Esophagus squamous epithelium (tissue), 5 donors: ENCODE data around the gene SEMA5A. TPM values are rescaled to one million over a fixed set of nuclear protein-coding genes. Genes with fewer than 3 reads are reported as not detected.
A peak's percentile ranks its signal among the peaks of the same experiment; 100 is the strongest.

ENCODE experiments used
- DNase-seq: peaks from one replicate; lab custom pipeline; 2025; lab: John Stamatoyannopoulos, UW
- H3K27ac ChIP-seq, 4 donors: fragments of 200-600 bp; sonication (generic); one replicate each; pipeline ENCODE4 v1.5.1; 2016 to 2019; ENCODE audit warnings: mild to moderate bottlenecking in 1 of 4
- H3K27me3 ChIP-seq, 4 donors: fragments of 200-600 bp; sonication (generic); 1 replicate in 3 of 4; 2 replicates in 1 of 4; pipeline versions ENCODE4 v1.5.1 to v1.6.0; 2017 to 2021; ENCODE audit warnings: antibody characterized with exemption in 1 of 4
- H3K36me3 ChIP-seq, 3 donors: fragments of 200-600 bp; sonication (generic); one replicate each; pipeline ENCODE4 v1.5.1; 2016 to 2019
- H3K4me1 ChIP-seq, 3 donors: fragments of 200-600 bp; sonication (generic); one replicate each; pipeline ENCODE4 v1.5.1; 2017 to 2019
- H3K4me3 ChIP-seq, 4 donors: fragments of 200-600 bp; sonication (generic); 1 replicate in 3 of 4; 2 replicates in 1 of 4; pipeline ENCODE4 v1.5.1; 2016 to 2019; ENCODE audit warnings: mild to moderate bottlenecking in 2 of 4, moderate library complexity in 1 of 4
- H3K9me3 ChIP-seq, 3 donors: fragments of 200-600 bp; sonication (generic); one replicate each; pipeline ENCODE4 v1.5.1; 2016 to 2019
- POLR2A ChIP-seq, 4 donors: fragments of 450-650 bp; IDR thresholded peaks; one replicate each; pipeline ENCODE4 v1.6.1; 2017; ENCODE audit warnings: antibody characterized with exemption in 4 of 4, mild to moderate bottlenecking in 4 of 4, moderate library complexity in 3 of 4
- WGBS, 2 donors: methylation state at CpG; one replicate each; pipeline ENCODE4 v1.1.5; 2018; 5-methylcytosine and 5-hydroxymethylcytosine counted together
- intact Hi-C: fragments of 100-400 bp; cut with DNase I; formaldehyde crosslinking; loops from one replicate; pipeline ENCODE4 v1.15.0; 2022
- total RNA-seq, 4 donors: library from RNA; depleted of rRNA; stranded (reverse); fragments of >200 nt; gene quantifications; one replicate each; pipeline ENCODE4 v1.1.0, GENCODE V29; 2016
- TF ChIP-seq, protein P1 (sequence below), 6 experiments: fragments of 450-650 bp in 4 of 6; fragments of 200-600 bp in 2 of 6; sonication (generic) in 2 of 6; IDR thresholded peaks; one replicate each; pipeline ENCODE4 v1.5.1; 2016 to 2019; ENCODE audit warnings: antibody characterized with exemption in 6 of 6, mild to moderate bottlenecking in 4 of 6, moderate library complexity in 4 of 6
- donor health status: DM: yes; HTN: yes; CAD: no.

The SEMA5A gene
- total RNA-seq, 4 donors from 2014 or later, result 3.9 to 9.4 (median 8.4) TPM

DNA sequence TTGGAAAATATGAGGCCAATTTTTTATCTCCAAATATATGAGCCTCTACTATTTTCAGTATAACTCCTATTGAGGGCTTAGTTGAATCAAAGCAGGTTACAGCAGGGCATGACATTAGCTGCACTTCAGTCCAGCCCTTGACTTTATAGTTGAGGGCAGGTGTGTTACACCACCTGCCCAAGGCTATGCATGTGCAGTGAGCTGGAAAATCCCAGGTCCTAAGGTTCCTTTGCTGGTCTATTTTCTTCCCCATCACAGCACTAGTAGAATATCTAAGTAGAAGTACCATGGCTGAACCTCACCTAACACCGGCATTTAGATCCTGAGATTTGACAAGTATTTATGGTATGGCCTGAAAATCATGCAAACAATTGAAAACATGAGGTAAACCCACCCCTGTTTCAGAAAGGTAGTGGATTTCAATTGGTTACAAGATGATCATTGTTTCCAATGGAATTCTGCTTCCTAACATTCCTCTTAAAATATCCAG is 201.1 kb downstream of the SEMA5A start:
- intact Hi-C loops, result no loop called here

DNA sequence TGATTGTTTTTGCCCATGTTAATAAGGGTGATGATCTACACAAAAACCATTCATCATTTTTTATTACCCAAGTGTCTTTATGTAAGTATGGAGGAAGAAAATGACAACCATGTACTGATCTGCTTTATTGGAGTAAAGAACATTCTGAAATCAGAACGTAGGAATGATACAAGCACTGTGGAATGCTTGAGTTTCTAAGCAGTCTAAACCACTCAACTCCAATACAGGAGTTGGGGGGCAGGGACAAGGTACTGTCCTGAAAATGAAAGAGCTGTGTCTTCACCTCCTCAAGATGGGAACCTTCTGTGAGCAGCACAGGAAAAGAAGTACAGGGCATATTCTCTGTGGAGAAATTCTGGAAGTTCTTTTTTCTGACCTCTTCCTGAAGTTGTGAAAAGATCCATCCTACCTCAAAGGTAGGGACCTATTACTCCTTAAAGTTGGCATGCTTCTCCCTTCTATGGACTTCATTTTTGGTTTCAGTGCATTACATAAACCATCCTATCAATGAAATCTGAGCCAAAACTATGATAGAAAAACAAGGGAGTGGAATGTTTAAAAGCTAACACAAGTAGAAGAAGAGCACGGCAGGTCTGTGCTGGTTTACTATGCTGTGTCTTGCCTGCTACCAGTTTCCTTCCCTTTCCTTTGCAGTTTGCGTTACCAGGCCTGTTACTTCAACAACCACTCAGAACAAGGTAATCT is 202.6 kb downstream of the SEMA5A start:
- Histone ChIP-seq H3K4me1 (peaks cover under 1 to 17% (median 4%) of the 10 kb centered on the region in 3 donors), H3K27ac (no peak overlapping the region), H3K9me3 (no peaks in the 10 kb centered on the region), H3K4me3 (no peak overlapping the region), H3K27me3 (no peaks in the 10 kb centered on the region), H3K36me3 (no peaks in the 10 kb centered on the region)
- WGBS, 2 donors, result 16 to 42% methylated on average over 3 of the region's 3 CpGs
- no peak for TF ChIP-seq POLR2A (IDR thresholded peaks at IDR 0.05)
- TF ChIP-seq, protein P1, sequence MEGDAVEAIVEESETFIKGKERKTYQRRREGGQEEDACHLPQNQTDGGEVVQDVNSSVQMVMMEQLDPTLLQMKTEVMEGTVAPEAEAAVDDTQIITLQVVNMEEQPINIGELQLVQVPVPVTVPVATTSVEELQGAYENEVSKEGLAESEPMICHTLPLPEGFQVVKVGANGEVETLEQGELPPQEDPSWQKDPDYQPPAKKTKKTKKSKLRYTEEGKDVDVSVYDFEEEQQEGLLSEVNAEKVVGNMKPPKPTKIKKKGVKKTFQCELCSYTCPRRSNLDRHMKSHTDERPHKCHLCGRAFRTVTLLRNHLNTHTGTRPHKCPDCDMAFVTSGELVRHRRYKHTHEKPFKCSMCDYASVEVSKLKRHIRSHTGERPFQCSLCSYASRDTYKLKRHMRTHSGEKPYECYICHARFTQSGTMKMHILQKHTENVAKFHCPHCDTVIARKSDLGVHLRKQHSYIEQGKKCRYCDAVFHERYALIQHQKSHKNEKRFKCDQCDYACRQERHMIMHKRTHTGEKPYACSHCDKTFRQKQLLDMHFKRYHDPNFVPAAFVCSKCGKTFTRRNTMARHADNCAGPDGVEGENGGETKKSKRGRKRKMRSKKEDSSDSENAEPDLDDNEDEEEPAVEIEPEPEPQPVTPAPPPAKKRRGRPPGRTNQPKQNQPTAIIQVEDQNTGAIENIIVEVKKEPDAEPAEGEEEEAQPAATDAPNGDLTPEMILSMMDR (IDR thresholded peaks at IDR 0.05), result no peak
- no peak for DNase-seq
- intact Hi-C loops, result no loop called here

More for the DNA sequence above, 201.1 kb downstream of the SEMA5A start:
- 43 to 93% methylated on average over 1 of the region's 1 CpG for WGBS, 2 donors
- H3K4me1 ChIP-seq, result peaks cover 4 to 25% (median 4%) of the 10 kb centered on the region in 3 donors
- no peak overlapping the region for H3K4me3 ChIP-seq
- no peaks in the 10 kb centered on the region for H3K36me3 ChIP-seq
- no peaks in the 10 kb centered on the region for H3K9me3 ChIP-seq
- H3K27ac ChIP-seq, result no peak overlapping the region
- no peak for DNase-seq
- no peak for TF ChIP-seq POLR2A (IDR thresholded peaks at IDR 0.05)
- TF ChIP-seq, protein P1 (IDR thresholded peaks at IDR 0.05), result no peak
- no peaks in the 10 kb centered on the region for H3K27me3 ChIP-seq

DNA sequence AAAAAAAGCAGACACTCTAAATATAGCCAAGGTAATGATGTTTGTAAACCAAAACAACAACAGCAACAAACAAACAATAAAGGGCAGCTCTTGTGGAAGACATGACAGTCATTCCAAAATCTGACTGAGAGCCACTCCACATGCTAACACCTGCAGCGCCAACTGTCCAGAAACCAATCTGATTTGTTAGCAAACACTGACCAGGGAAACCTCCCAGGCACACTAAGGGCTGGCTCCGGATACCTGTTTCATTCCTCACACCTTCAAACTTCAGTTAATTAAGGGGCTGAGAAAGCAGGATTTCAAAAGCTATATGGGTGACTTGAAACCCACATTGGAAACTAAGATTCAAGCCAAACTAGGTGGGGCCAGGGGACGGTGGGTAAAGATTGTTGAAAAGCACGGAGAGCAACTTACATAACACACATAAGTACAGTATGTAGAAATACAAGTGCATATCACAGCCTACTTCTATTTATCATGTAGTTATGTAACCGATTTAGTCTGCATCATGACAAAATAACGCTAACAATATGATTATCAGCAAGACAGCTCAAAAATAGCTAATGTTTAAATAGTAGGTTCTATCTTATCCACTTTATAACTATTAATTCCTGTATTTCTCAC is 203.6 kb downstream of the SEMA5A start:
- WGBS, 2 donors, result 85% methylated on average over 6 of the region's 6 CpGs
- no peaks in the 10 kb centered on the region for H3K36me3 ChIP-seq
- TF ChIP-seq, protein P1 (IDR thresholded peaks at IDR 0.05), result no peak
- TF ChIP-seq POLR2A (IDR thresholded peaks at IDR 0.05), result no peak
- no peak overlapping the region for H3K27ac ChIP-seq
- intact Hi-C loops, result no loop called here
- H3K27me3 ChIP-seq, result no peaks in the 10 kb centered on the region
- peaks cover 0 to 10% (median 4%) of the 10 kb centered on the region in 3 donors for H3K4me1 ChIP-seq
- DNase-seq, result no peak
- H3K4me3 ChIP-seq, result no peak overlapping the region
- no peaks in the 10 kb centered on the region for H3K9me3 ChIP-seq

DNA sequence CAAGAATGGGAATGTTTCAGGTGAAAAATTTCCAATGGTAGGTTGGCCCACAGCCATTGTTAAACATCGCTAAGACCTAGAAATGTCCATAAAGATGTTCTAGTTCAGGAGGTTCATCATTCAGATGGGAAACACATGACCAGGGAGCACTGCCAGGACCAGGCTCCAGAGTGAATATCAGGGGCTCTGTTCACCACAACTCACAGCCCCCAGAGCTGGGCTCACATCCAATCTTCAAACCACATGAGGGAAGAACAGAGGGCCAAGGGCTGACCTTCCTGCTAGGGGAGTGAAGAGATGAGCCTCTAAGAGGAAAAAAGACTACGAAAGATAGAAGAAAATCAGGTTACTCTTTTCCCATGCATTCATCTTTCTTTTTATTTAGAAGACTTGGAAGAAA is 205.8 kb downstream of the SEMA5A start:
- Histone ChIP-seq H3K4me1 (peaks cover 0 to 10% (median 4%) of the 10 kb centered on the region in 3 donors), H3K36me3 (no peaks in the 10 kb centered on the region), H3K9me3 (no peaks in the 10 kb centered on the region), H3K4me3 (no peak overlapping the region), H3K27me3 (no peaks in the 10 kb centered on the region), H3K27ac (no peak overlapping the region)
- no peak for TF ChIP-seq POLR2A (IDR thresholded peaks at IDR 0.05)
- TF ChIP-seq, protein P1 (IDR thresholded peaks at IDR 0.05), result no peak
- WGBS, 2 donors, result 78 to 86% methylated on average over 2 of the region's 2 CpGs
- intact Hi-C loops, result no loop called here
- no peak for DNase-seq

DNA sequence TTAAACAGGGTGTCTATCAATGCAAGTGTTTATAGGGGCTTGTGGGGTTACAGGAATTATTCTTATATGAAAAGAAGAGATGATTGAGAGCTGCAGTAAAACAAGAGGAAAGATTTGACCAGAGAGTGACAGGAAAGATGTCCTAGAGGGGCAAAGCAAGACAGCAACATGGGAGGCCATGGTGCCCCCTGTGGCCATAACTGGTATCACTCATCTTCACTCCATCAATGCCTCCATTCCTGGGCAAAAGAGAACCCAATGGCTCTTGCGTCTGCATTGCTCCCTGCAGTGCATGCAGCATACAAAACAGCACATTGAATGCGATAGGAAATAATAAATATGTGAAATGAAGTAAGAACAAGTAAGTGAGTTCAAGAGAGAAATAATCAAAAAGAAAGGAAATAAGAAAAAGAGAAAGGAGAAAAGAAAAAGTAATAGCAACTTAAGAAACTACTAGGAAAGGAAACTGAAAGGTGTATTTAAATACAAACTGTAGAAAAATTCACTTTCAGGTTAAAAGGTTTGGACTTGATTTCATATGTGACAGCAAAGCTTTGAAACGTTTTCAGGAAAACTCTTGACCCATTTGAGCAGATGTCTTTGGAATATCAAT is 206.6 kb downstream of the SEMA5A start:
- WGBS, 2 donors, result 80 to 82% methylated on average over 3 of the region's 3 CpGs
- intact Hi-C loops, result no loop called here
- DNase-seq, result no peak
- H3K4me3 ChIP-seq, result no peak overlapping the region
- no peak overlapping the region for H3K27ac ChIP-seq
- H3K27me3 ChIP-seq, result no peaks in the 10 kb centered on the region
- H3K36me3 ChIP-seq, result no peaks in the 10 kb centered on the region
- peaks cover 0 to 4% (median 3%) of the 10 kb centered on the region in 3 donors for H3K4me1 ChIP-seq
- H3K9me3 ChIP-seq, result no peaks in the 10 kb centered on the region
- no peak for TF ChIP-seq POLR2A (IDR thresholded peaks at IDR 0.05)
- TF ChIP-seq, protein P1 (IDR thresholded peaks at IDR 0.05), result peak in 2 of 6 experiments; percentile 5 to 23
